H1 (cell line): ENCODE measurements around the gene DGKH. TPM values are rescaled to one million over a fixed set of nuclear protein-coding genes. Genes with fewer than 3 reads are reported as not detected.

Experiments
- CTCF ChIA-PET: fragments of 300-600 bp; sonication (Branson Sonifier 250); formaldehyde crosslinking; loops from one replicate; lab custom pipeline; 2021; ENCODE audit not compliant: partially characterized antibody; lab: Charles Lee
- POLR2A ChIA-PET: fragments of 300-600 bp; sonication (Branson Sonifier 250); formaldehyde crosslinking; loops from one replicate; lab custom pipeline; 2021; ENCODE audit warnings: inconsistent platforms; ENCODE audit not compliant: partially characterized antibody; lab: Charles Lee
- DNase-seq, 2 experiments: peaks; one replicate each; pipeline versions ENCODE4 v3.0.0 to v3.0.0-alpha.2; 2010 to 2022; ENCODE audit warnings: low spot score in 2 of 2, low read depth in 1 of 2, mixed read lengths in 1 of 2
- FAIRE-seq: peaks from 2 replicates; lab custom pipeline; 2011; peaks lifted over from hg19 to GRCh38; lab: Jason Lieb, UNC
- H2AFZ ChIP-seq: 2 replicates; pipeline ENCODE4 v1.8.1; 2012; ENCODE audit warnings: low read length, inconsistent platforms
- H2AK5ac ChIP-seq: 2 replicates; pipeline ENCODE4 v1.6.1; 2013; ENCODE audit warnings: low read depth, low read length
- H2BK120ac ChIP-seq: replicated peaks from 2 replicates; pipeline ENCODE3; 2013; ENCODE audit warnings: low read depth, low read length, inconsistent platforms
- H2BK12ac ChIP-seq: 2 replicates; pipeline ENCODE4 v1.6.1; 2013; ENCODE audit warnings: low read depth, low read length
- H2BK15ac ChIP-seq: 2 replicates; pipeline ENCODE4 v1.6.1; 2013; ENCODE audit warnings: low read length
- H2BK20ac ChIP-seq: 2 replicates; pipeline ENCODE4 v1.6.1; 2013; ENCODE audit warnings: low read length
- H2BK5ac ChIP-seq: 2 replicates; pipeline ENCODE4 v1.6.1; 2013; ENCODE audit warnings: low read depth, low read length
- H3K14ac ChIP-seq: 2 replicates; pipeline ENCODE4 v1.6.1; 2013; ENCODE audit warnings: inconsistent platforms; ENCODE audit not compliant: insufficient read length
- H3K18ac ChIP-seq: 2 replicates; pipeline ENCODE4 v1.6.1; 2013; ENCODE audit warnings: low read length; ENCODE audit errors: extremely low read depth
- H3K23ac ChIP-seq: 2 replicates; pipeline ENCODE4 v1.6.1; 2013; ENCODE audit warnings: inconsistent platforms; ENCODE audit not compliant: insufficient read length
- H3K23me2 ChIP-seq: 2 replicates; pipeline ENCODE4 v1.6.1; 2013; ENCODE audit warnings: low read depth, low read length
- H3K27ac ChIP-seq: 2 replicates; pipeline ENCODE4 v1.6.1; 2011; ENCODE audit warnings: low read depth, low read length, inconsistent platforms
- H3K27me3 ChIP-seq, 4 experiments: replicated peaks in 1 of 4; 1 replicate in 1 of 4; 2 replicates in 3 of 4; pipeline versions ENCODE4 v1.6.1 to v1.8.1; 2011 to 2013; ENCODE audit warnings: low read length in 3 of 4, mild to moderate bottlenecking in 3 of 4, inconsistent platforms in 2 of 4, mixed read lengths in 2 of 4, moderate library complexity in 1 of 4; ENCODE audit not compliant: control insufficient read depth in 3 of 4, insufficient read depth in 3 of 4; ENCODE audit errors: extremely low read depth in 1 of 4
- H3K36me3 ChIP-seq, 4 experiments: 2 replicates each; pipeline versions ENCODE4 v1.6.1 to v1.8.1; 2011 to 2013; ENCODE audit warnings: mild to moderate bottlenecking in 4 of 4, low read length in 3 of 4, moderate library complexity in 2 of 4, control low read depth in 1 of 4, inconsistent platforms in 1 of 4; ENCODE audit not compliant: insufficient read depth in 4 of 4, control insufficient read depth in 2 of 4
- H3K4ac ChIP-seq: replicated peaks from 2 replicates; pipeline ENCODE3; 2013; ENCODE audit warnings: low read length, low read depth, mixed read lengths, inconsistent platforms; ENCODE audit not compliant: insufficient read length
- H3K4me1 ChIP-seq, 4 experiments: replicated peaks in 1 of 4; 1 replicate in 1 of 4; 2 replicates in 3 of 4; pipeline versions ENCODE4 v1.6.1 to v1.8.1; 2011 to 2013; ENCODE audit warnings: low read length in 3 of 4, inconsistent platforms in 2 of 4, mixed read lengths in 1 of 4; ENCODE audit not compliant: insufficient read depth in 4 of 4, control insufficient read depth in 3 of 4
- H3K4me2 ChIP-seq, 2 experiments: 2 replicates each; pipeline versions ENCODE4 v1.6.1 to v1.8.1; 2011 to 2013; ENCODE audit warnings: low read depth in 2 of 2, low read length in 2 of 2, control low read depth in 1 of 2, inconsistent platforms in 1 of 2, mild to moderate bottlenecking in 1 of 2; ENCODE audit not compliant: insufficient read depth in 1 of 2
- H3K4me3 ChIP-seq, 4 experiments: fragments of 200-600, 300-600 bp in 1 of 4; sonication (generic), shearing (Covaris generic), sonication (Bioruptor Twin) in 1 of 4; 2 replicates each; pipeline versions ENCODE4 v1.5.1 to v1.8.1; 2011 to 2016; ENCODE audit warnings: low read length in 4 of 4, low read depth in 3 of 4, control low read depth in 2 of 4, inconsistent platforms in 2 of 4, mild to moderate bottlenecking in 2 of 4, mixed read lengths in 1 of 4, moderate library complexity in 1 of 4; ENCODE audit not compliant: insufficient read depth in 2 of 4; ENCODE audit errors: extremely low read depth in 1 of 4
- H3K56ac ChIP-seq: replicated peaks from 2 replicates; pipeline ENCODE3; 2013; ENCODE audit warnings: low read depth, mild to moderate bottlenecking, mixed read lengths, low read length, inconsistent platforms; ENCODE audit not compliant: insufficient read length
- H3K79me1 ChIP-seq: 2 replicates; pipeline ENCODE4 v1.6.1; 2013; ENCODE audit warnings: low read depth, low read length, control low read depth
- H3K79me2 ChIP-seq, 2 experiments: 2 replicates each; pipeline versions ENCODE4 v1.6.1 to v1.8.1; 2012 to 2013; ENCODE audit warnings: low read length in 2 of 2, mild to moderate bottlenecking in 2 of 2, inconsistent platforms in 1 of 2; ENCODE audit not compliant: insufficient read depth in 2 of 2, control insufficient read depth in 1 of 2
- H3K9ac ChIP-seq, 4 experiments: replicated peaks in 1 of 4; 1 replicate in 1 of 4; 2 replicates in 3 of 4; pipeline versions ENCODE4 v1.6.1 to v1.8.1; 2011 to 2013; ENCODE audit warnings: low read depth in 3 of 4, low read length in 3 of 4, control low read depth in 2 of 4, mild to moderate bottlenecking in 2 of 4, moderate library complexity in 2 of 4, inconsistent platforms in 1 of 4; ENCODE audit errors: extremely low read depth in 1 of 4
- H3K9me3 ChIP-seq, 2 experiments: 2 replicates each; pipeline versions ENCODE4 v1.6.1 to v1.8.1; 2012 to 2013; ENCODE audit warnings: mild to moderate bottlenecking in 2 of 2, moderate library complexity in 2 of 2, control low read depth in 1 of 2, inconsistent platforms in 1 of 2, low read depth in 1 of 2, low read length in 1 of 2, mixed read lengths in 1 of 2; ENCODE audit not compliant: insufficient read depth in 2 of 2
- H4K20me1 ChIP-seq, 2 experiments: replicated peaks in 1 of 2; 2 replicates each; pipeline versions ENCODE3 to v1.8.1; 2011 to 2013; ENCODE audit warnings: inconsistent platforms in 2 of 2, low read length in 2 of 2, mild to moderate bottlenecking in 1 of 2; ENCODE audit not compliant: insufficient read depth in 2 of 2, control insufficient read depth in 1 of 2
- H4K5ac ChIP-seq: 2 replicates; pipeline ENCODE4 v1.6.1; 2013; ENCODE audit warnings: low read length, low read depth, mixed read lengths, inconsistent platforms; ENCODE audit not compliant: insufficient read length
- H4K8ac ChIP-seq: 2 replicates; pipeline ENCODE4 v1.8.0; 2013; ENCODE audit warnings: mild to moderate bottlenecking, moderate library complexity, low read length, inconsistent platforms; ENCODE audit not compliant: insufficient read depth; ENCODE audit errors: extremely low read depth
- H4K91ac ChIP-seq: replicated peaks from 2 replicates; pipeline ENCODE3; 2013; ENCODE audit warnings: low read length, mixed read lengths, inconsistent platforms; ENCODE audit not compliant: insufficient read length
- CEBPB ChIP-seq: IDR thresholded peaks from 2 replicates; pipeline ENCODE4 v1.6.1; 2012; ENCODE audit warnings: low read depth, low read length
- CHD1 ChIP-seq: IDR thresholded peaks from 2 replicates; pipeline ENCODE4 v1.6.1; 2012; ENCODE audit warnings: low read depth, low read length, improper control_type of control experiment
- EP300 ChIP-seq, 2 experiments: IDR thresholded peaks; 1 replicate in 1 of 2; 2 replicates in 1 of 2; pipeline ENCODE4 v1.6.1; 2011 to 2012; ENCODE audit warnings: low read depth in 2 of 2, low read length in 2 of 2, mild to moderate bottlenecking in 2 of 2, borderline replicate concordance in 1 of 2, inconsistent platforms in 1 of 2, moderate library complexity in 1 of 2
- FOSL1 ChIP-seq: IDR thresholded peaks from 2 replicates; pipeline ENCODE4 v1.6.1; 2011; ENCODE audit warnings: mild to moderate bottlenecking, low read depth, low read length, moderate library complexity; ENCODE audit not compliant: insufficient read depth
- KDM4A ChIP-seq: IDR thresholded peaks from one replicate; pipeline ENCODE4 v1.7.1; 2012; ENCODE audit warnings: low read depth, mild to moderate bottlenecking, moderate library complexity, low read length, inconsistent platforms; ENCODE audit not compliant: severe bottlenecking
- KDM5A ChIP-seq: fragments of 200-600 bp; IDR thresholded peaks from 2 replicates; pipeline ENCODE4 v1.7.1; 2012; ENCODE audit warnings: mild to moderate bottlenecking, low read length, inconsistent platforms, mixed read lengths
- NRF1 ChIP-seq: IDR thresholded peaks from 2 replicates; pipeline ENCODE4 v1.6.1; 2011; ENCODE audit warnings: mild to moderate bottlenecking, low read depth, low read length, improper control_type of control experiment
- POLR2A ChIP-seq, 2 experiments: IDR thresholded peaks; 1 replicate in 1 of 2; 2 replicates in 1 of 2; pipeline ENCODE4 v1.6.1; 2011; ENCODE audit warnings: low read depth in 2 of 2, low read length in 2 of 2, mild to moderate bottlenecking in 2 of 2; ENCODE audit errors: control extremely low read depth in 1 of 2
- RFX5 ChIP-seq: IDR thresholded peaks from 2 replicates; pipeline ENCODE4 v1.6.1; 2011; ENCODE audit warnings: low read depth, low read length, improper control_type of control experiment, borderline replicate concordance
- SP2 ChIP-seq: IDR thresholded peaks from 2 replicates; pipeline ENCODE4 v1.6.1; 2012; ENCODE audit warnings: mild to moderate bottlenecking, low read length, inconsistent platforms
- TBP ChIP-seq: IDR thresholded peaks from 2 replicates; pipeline ENCODE4 v1.6.1; 2011; ENCODE audit warnings: low read depth, low read length, improper control_type of control experiment
- TEAD4 ChIP-seq: IDR thresholded peaks from 2 replicates; pipeline ENCODE4 v1.6.1; 2012; ENCODE audit warnings: low read depth, low read length, inconsistent platforms, mixed read lengths
- WGBS, 2 experiments: shearing (Covaris generic) in 1 of 2; methylation state at CpG; one replicate each; pipeline versions ENCODE4 v1.1.6 to v1.1.7; 2013 to 2015; ENCODE audit warnings: low lambda C conversion rate in 2 of 2, mixed read lengths in 2 of 2, inconsistent platforms in 1 of 2, low coverage in 1 of 2, missing lambda C conversion rate in 1 of 2; ENCODE audit not compliant: insufficient replicate concordance in 2 of 2, insufficient coverage in 1 of 2, insufficient read length in 1 of 2; ENCODE audit errors: extremely low coverage in 1 of 2, missing lambda C conversion rate in 1 of 2; 5-methylcytosine and 5-hydroxymethylcytosine counted together
- polyA plus RNA-seq, 7 experiments: library from polyadenylated mRNA; depleted of rRNA in 3 of 7; stranded (reverse) in 5 of 7; unstranded in 2 of 7; fragments of >200 nt in 5 of 7; fragments of 200-250 nt in 2 of 7; gene quantifications; 1 replicate in 5 of 7; 2 replicates in 1 of 7; 4 replicates in 1 of 7; pipeline versions ENCODE4 v1.2.1 to v1.2.3, GENCODE V29; 2011 to 2013; ENCODE audit warnings: missing spikeins in 2 of 7, mixed read lengths in 2 of 7
- total RNA-seq: library from RNA; stranded (reverse); fragmentation: NEBNext Ultra II Directional; extraction: Animal tissue kit (Norgen Biotek cat#: 25700); gene quantifications from 2 replicates; pipeline ENCODE4 v1.2.1, GENCODE V29; 2021

Gene DGKH
- total and polyA plus RNA-seq, 2 of the 8 experiments (the other 6 are each of a cell fraction or from before 2014, with no cell fraction given): 2.1 to 7.9 TPM

DNA sequence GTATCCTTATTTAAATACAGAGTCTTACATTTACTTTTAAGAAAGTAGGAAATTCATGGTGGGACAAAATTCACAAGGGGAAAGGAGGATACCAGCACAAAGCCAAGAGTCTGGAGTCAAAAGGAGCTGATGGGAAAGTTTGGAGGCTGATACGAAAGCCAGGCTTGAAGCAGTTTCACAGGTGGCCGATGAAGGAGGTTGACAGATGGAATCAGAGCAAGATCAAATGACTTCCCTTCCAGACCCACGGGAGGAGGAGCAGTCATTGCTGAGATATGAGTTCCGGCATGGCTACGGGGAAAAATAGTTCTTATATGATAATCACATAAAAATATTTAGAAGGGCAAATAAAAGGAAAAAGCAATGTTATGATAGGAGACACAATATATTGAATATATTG lies 65.0 kb downstream of the DGKH start:
- H3K56ac ChIP-seq: no peak overlapping the region
- H3K9ac ChIP-seq: no peak overlapping the region
- no peak overlapping the region for H3K4me2 ChIP-seq
- no peaks in the 10 kb centered on the region for H3K27me3 ChIP-seq
- no peak overlapping the region for H2BK12ac ChIP-seq
- TF ChIP-seq POLR2A (IDR thresholded peaks at IDR 0.05; ENCODE audit: control extremely low read depth in 1 of 2, low read depth in 2 of 2, low read length in 2 of 2) (no peak), KDM5A (no peak), EP300 (IDR thresholded peaks at IDR 0.05; ENCODE audit: borderline replicate concordance in 1 of 2, low read depth in 2 of 2, low read length in 2 of 2) (no peak), SP2 (no peak), TEAD4 (no peak), FOSL1 (no peak), KDM4A (no peak), CHD1 (no peak), CEBPB (no peak), NRF1 (no peak), TBP (no peak), RFX5 (no peak)
- H4K5ac ChIP-seq: no peak overlapping the region
- 87% methylated on average over 5 of the region's 5 CpGs; no CpG with 5 or more reads in 1 of the 2 experiments for WGBS, 2 experiments
- peaks cover 0 to 3% (median 0%) of the 10 kb centered on the region in 4 experiments; a peak in 1 of 7 replicates for H3K4me1 ChIP-seq
- H3K18ac ChIP-seq: no peak overlapping the region
- 0 out of 2 replicates have a peak, but pooled peaks cover 2% of the 10 kb centered on the region for H3K79me1 ChIP-seq
- no peaks in the 10 kb centered on the region; the same call in 1 of the 2 replicates for H3K23me2 ChIP-seq
- no peak overlapping the region for H3K4ac ChIP-seq
- no peak overlapping the region for H3K23ac ChIP-seq
- H2BK20ac ChIP-seq: no peak overlapping the region
- H2BK15ac ChIP-seq: no peak overlapping the region
- no peaks in the 10 kb centered on the region for H3K36me3 ChIP-seq
- no peak overlapping the region for H2AFZ ChIP-seq
- H2BK5ac ChIP-seq: no peak overlapping the region
- no peak overlapping the region for H3K27ac ChIP-seq
- no peak overlapping the region for H3K14ac ChIP-seq
- peaks cover 0 to 3% of the 10 kb centered on the region in 2 experiments for H4K20me1 ChIP-seq
- H2AK5ac ChIP-seq: no peak overlapping the region
- CTCF ChIA-PET: interaction anchor here (0.6 to 3.5 kb wide), 9 partner anchors 8 to 653 kb away, joined by 3 to 14 read pairs (median 4); no protein-coding TSS in a partner anchor
- DNase-seq (no peak), FAIRE-seq (no peak)
- 0 out of 4 replicates have a peak, but pooled peaks cover 0 to 2% of the 10 kb centered on the region in 2 experiments for H3K79me2 ChIP-seq
- no peak overlapping the region for H2BK120ac ChIP-seq
- H4K91ac ChIP-seq: no peak overlapping the region
- no peaks in the 10 kb centered on the region for H3K9me3 ChIP-seq
- no peak overlapping the region for H3K4me3 ChIP-seq
- H4K8ac ChIP-seq: no peak overlapping the region
- POLR2A ChIA-PET: interaction anchor here (1.7 kb wide), 1 partner anchor 11 kb away, joined by 5 read pairs; no protein-coding TSS in a partner anchor
